AG09319 (cell line): ENCODE results near the gene LRRC15.

Experiments
- DNase-seq: peaks from one replicate; pipeline ENCODE4 v3.0.0-alpha.2; 2010; ENCODE audit warnings: low read depth; ENCODE audit errors: extremely low read depth
- CTCF ChIP-seq: IDR thresholded peaks from 2 replicates; pipeline ENCODE4 v1.5.1; 2011; ENCODE audit warnings: low read depth, mild to moderate bottlenecking, inconsistent platforms, low read length, moderate library complexity

The LRRC15 gene

GRCh38 chr3:194395212-194395611 lies 25.7 kb upstream of the LRRC15 start:
- no peak for DNase-seq
- TF ChIP-seq CTCF, result no peak

- DNase-seq, result no peak
- no peak for TF ChIP-seq CTCF
Measured at GRCh38 chr3:194392576-194392975, 23.0 kb upstream of the LRRC15 start.

- TF ChIP-seq CTCF, result no peak
- DNase-seq, result no peak
Measured at GRCh38 chr3:194390835-194391234, 21.3 kb upstream of the LRRC15 start.

GRCh38 chr3:194389269-194389668 lies 19.7 kb upstream of the LRRC15 start:
- DNase-seq, result no peak

GRCh38 chr3:194387926-194388418 lies 18.4 kb upstream of the LRRC15 start:
- no peak for DNase-seq
- TF ChIP-seq CTCF, result no peak

More at GRCh38 chr3:194389269-194389668, 19.7 kb upstream of the LRRC15 start:
- TF ChIP-seq CTCF, result no peak

GRCh38 chr3:194387276-194387675 lies 17.7 kb upstream of the LRRC15 start:
- no peak for TF ChIP-seq CTCF
- no peak for DNase-seq

GRCh38 chr3:194386648-194387047 lies 17.1 kb upstream of the LRRC15 start:
- TF ChIP-seq CTCF, result no peak
- no peak for DNase-seq
